Loucy (cell line): ENCODE results near the gene FMN2.

Experiments used
- EZH2phosphoT487 ChIP-seq: fragments of 200-600 bp; IDR thresholded peaks from 2 replicates; pipeline ENCODE4 v1.6.1; 2018; ENCODE audit warnings: antibody characterized with exemption, mild to moderate bottlenecking, moderate library complexity, borderline replicate concordance
- TF ChIP-seq, protein P1 (sequence below): fragments of 200-600 bp; sonication (generic); conservative IDR thresholded peaks from 2 replicates; pipeline ENCODE4 v1.5.1; 2014; ENCODE audit warnings: mild to moderate bottlenecking, antibody characterized with exemption, low read length

DNA sequence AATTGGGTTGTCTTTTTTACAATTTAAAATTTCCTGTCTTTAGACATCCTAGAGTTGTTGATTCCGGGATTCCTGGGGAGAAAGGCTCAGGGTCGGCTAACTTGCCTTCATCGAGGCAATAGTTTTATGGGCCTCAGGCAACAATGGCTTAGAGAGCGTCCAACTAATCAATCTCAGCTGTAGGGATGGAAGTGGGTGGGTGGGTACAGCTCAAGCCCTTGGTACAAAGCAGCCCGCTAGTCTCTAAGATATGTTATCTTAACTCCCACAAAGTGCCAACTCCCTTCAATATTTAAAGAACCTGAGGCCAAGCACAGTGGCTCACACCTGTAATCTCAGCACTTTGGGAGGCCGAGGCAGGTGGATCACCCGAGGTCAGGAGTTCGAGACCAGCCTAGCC is 6.9 kb upstream of the FMN2 start:
- TF ChIP-seq, protein P1, sequence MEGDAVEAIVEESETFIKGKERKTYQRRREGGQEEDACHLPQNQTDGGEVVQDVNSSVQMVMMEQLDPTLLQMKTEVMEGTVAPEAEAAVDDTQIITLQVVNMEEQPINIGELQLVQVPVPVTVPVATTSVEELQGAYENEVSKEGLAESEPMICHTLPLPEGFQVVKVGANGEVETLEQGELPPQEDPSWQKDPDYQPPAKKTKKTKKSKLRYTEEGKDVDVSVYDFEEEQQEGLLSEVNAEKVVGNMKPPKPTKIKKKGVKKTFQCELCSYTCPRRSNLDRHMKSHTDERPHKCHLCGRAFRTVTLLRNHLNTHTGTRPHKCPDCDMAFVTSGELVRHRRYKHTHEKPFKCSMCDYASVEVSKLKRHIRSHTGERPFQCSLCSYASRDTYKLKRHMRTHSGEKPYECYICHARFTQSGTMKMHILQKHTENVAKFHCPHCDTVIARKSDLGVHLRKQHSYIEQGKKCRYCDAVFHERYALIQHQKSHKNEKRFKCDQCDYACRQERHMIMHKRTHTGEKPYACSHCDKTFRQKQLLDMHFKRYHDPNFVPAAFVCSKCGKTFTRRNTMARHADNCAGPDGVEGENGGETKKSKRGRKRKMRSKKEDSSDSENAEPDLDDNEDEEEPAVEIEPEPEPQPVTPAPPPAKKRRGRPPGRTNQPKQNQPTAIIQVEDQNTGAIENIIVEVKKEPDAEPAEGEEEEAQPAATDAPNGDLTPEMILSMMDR: no peak
- TF ChIP-seq EZH2phosphoT487: no peak
